Measurements from ENCODE around the gene BBIP1. TPM values are rescaled to one million over a fixed set of nuclear protein-coding genes. Genes with fewer than 3 reads are reported as not detected.

Gene BBIP1
- total and polyA plus RNA-seq, 9 of the 15 experiments (the other 6 are each of a cell fraction or from before 2014, with no cell fraction given), result 5.2 to 31.0 (median 19.4) TPM

- TF ChIP-seq GMEB1 (CRISPR knock-in tag; IDR thresholded peaks at IDR 0.05) (no peak), POLR2AphosphoS5 (IDR thresholded peaks at IDR 0.05; ENCODE audit: control insufficient read depth, insufficient read depth, low read depth, low read length) (no peak), SIRT6 (IDR thresholded peaks at IDR 0.05; ENCODE audit: low read depth, low read length) (no peak)
Measured at GRCh38 chr10:110892602-110893288, 26.2 kb downstream of the BBIP1 start (continued).

- TF ChIP-seq SP2 (IDR thresholded peaks at IDR 0.05; ENCODE audit: extremely low read depth, low read depth, low read length, poor library complexity, severe bottlenecking), result no peak
- ATAC-seq (no peak), DNase-seq (ENCODE audit: extremely low read depth in 1 of 4, low spot score in 3 of 4) (no peak), FAIRE-seq (no peak)
- intact Hi-C loops (cut with micrococcal nuclease), result no loop called here
- Histone ChIP-seq H4K20me1 (replicated peaks; ENCODE audit: control insufficient read depth, insufficient read depth, low read length) (no peaks in the 10 kb centered on the region), H3K4me1 (replicated peaks in 1 of 2; ENCODE audit: control insufficient read depth in 2 of 2, insufficient read depth in 2 of 2, low read length in 2 of 2) (peaks cover 0 to 5% of the 10 kb centered on the region in 2 experiments; a peak in 3 of 5 replicates), H3K27ac (ENCODE audit: extremely low read depth, low read depth, low read length) (no peak overlapping the region), H3K4me3 (no peak overlapping the region), H3K9me3 (replicated peaks; ENCODE audit: control insufficient read depth, insufficient read depth, low read depth, low read length) (no peaks in the 10 kb centered on the region), H2AFZ (ENCODE audit: low read depth, low read length) (no peak overlapping the region), H3K27me3 (ENCODE audit: control insufficient read depth in 2 of 2, insufficient read depth in 2 of 2, low read length in 2 of 2) (no peaks in the 10 kb centered on the region), H3K9ac (ENCODE audit: insufficient read depth in 1 of 2, low read depth in 2 of 2, low read length in 2 of 2) (no peak overlapping the region), H3K36me3 (ENCODE audit: control insufficient read depth, insufficient read depth, low read length) (peaks cover 15% of the 10 kb centered on the region), H3K79me2 (ENCODE audit: control insufficient read depth, insufficient read depth, low read length) (no peaks in the 10 kb centered on the region), H3K4me2 (ENCODE audit: insufficient read depth, low read length) (no peak overlapping the region), H3K9me1 (ENCODE audit: control insufficient read depth, insufficient read depth, low read length) (no peaks in the 10 kb centered on the region)
- ChIA-PET POLR2A (interaction anchor here (0.7 to 1.8 kb wide), 2 partner anchors 9 to 13 kb away, joined by 3 to 10 read pairs; no protein-coding TSS in a partner anchor), CTCF (ENCODE audit: low intra/inter-chr PET ratio) (no interaction called here)
- in situ Hi-C loops (cut with MboI), result loop anchor here (25.0 kb wide), 1 partner anchor 275 kb away; no protein-coding TSS in a partner anchor
- BruUV-seq (replicated peaks), result no TSS peak
- WGBS (ENCODE audit: insufficient coverage, low coverage, missing lambda C conversion rate), result 75% methylated on average over 1 of the region's 1 CpG
Measured at GRCh38 chr10:110887560-110887959, 31.4 kb downstream of the BBIP1 start.

All from K562 (cell line).